ENCODE measurements around the gene SPOUT1. TPM values are rescaled to one million over a fixed set of nuclear protein-coding genes. Genes with fewer than 3 reads are reported as not detected.
"Not testable (repeated sequence)": the region's sequence is repeated elsewhere in the genome, so short reads cannot be mapped to it uniquely, and the experiment has no call there.

Gene SPOUT1
- total and polyA plus RNA-seq, 3 experiments from 2014 or later = 77.3 to 143 (median 137) TPM

GRCh38 chr9:128787659-128788058 lies 41.9 kb downstream of the SPOUT1 start:
- no peaks in the 10 kb centered on the region for H3K27me3 Mint-ChIP-seq
- Histone ChIP-seq H3K36me3 (ENCODE audit: insufficient read depth, low read length) (peaks cover 22% of the 10 kb centered on the region), H3K4me1 (ENCODE audit: insufficient read depth, low read length) (peaks cover 15% of the 10 kb centered on the region), H3K27ac (ENCODE audit: low read depth, low read length) (peak overlapping the region; percentile 65), H3K4me3 (ENCODE audit: low read length) (peak overlapping the region; percentile 51), H3K27me3 (ENCODE audit: insufficient read depth, low read length, poor library complexity, severe bottlenecking) (no peaks in the 10 kb centered on the region), H3K9me3 (ENCODE audit: low read length) (no peaks in the 10 kb centered on the region)
- peaks cover 0 to 46% (median 5%) of the 10 kb centered on the region in 3 donors for H3K36me3 Mint-ChIP-seq
- peaks cover 0 to 2% (median 0%) of the 10 kb centered on the region in 5 donors for H3K9me3 Mint-ChIP-seq
- POLR2A ChIA-PET = interaction anchor here (1.0 to 2.4 kb wide), 3 partner anchors 16 to 30 kb away, joined by 3 to 9 read pairs (median 3); partner anchors contain the start of genes ENDOG and ZER1
- no peak for DNase-seq
- H3K27ac Mint-ChIP-seq = peak overlapping the region; percentile 88 to 98 (median 94)
- peak overlapping the region; percentile 89 to 96 (median 92) for H3K4me3 Mint-ChIP-seq
- CTCF ChIA-PET = interaction anchor here (1.4 to 2.4 kb wide), 3 partner anchors 15 to 31 kb away, joined by 6 to 12 read pairs (median 9); partner anchors contain the start of genes ENDOG and ZER1
- peaks cover 15 to 47% (median 26%) of the 10 kb centered on the region in 3 donors for H3K4me1 Mint-ChIP-seq

- Histone ChIP-seq H3K27me3 (ENCODE audit: insufficient read depth, low read length, poor library complexity, severe bottlenecking) (no peaks in the 10 kb centered on the region), H3K27ac (ENCODE audit: low read depth, low read length) (peak within 1 kb of the TSS; percentile 65), H3K9me3 (ENCODE audit: low read length) (no peaks in the 10 kb centered on the region), H3K4me3 (ENCODE audit: low read length) (peak within 1 kb of the TSS; percentile 51), H3K4me1 (ENCODE audit: insufficient read depth, low read length) (peaks cover 15% of the 10 kb centered on the region), H3K36me3 (ENCODE audit: insufficient read depth, low read length) (peaks cover 15% of the 10 kb centered on the region)
- DNase-seq = peak; percentile 88 to 95 (median 91)
- H3K27me3 Mint-ChIP-seq = no peaks in the 10 kb centered on the region
- H3K27ac Mint-ChIP-seq = peak within 1 kb of the TSS; percentile 88 to 98 (median 94)
- POLR2A ChIA-PET = interaction anchor here (1.2 to 1.6 kb wide), 2 partner anchors 31 to 32 kb away, joined by 3 to 4 read pairs; partner anchors contain the start of gene ENDOG
- peaks cover 0 to 2% (median 0%) of the 10 kb centered on the region in 5 donors for H3K9me3 Mint-ChIP-seq
- H3K36me3 Mint-ChIP-seq = peaks cover 0 to 39% (median 3%) of the 10 kb centered on the region in 3 donors
- CTCF ChIA-PET = interaction anchor here (0.8 to 2.4 kb wide), 3 partner anchors 16 to 31 kb away, joined by 3 to 12 read pairs (median 9); partner anchors contain the start of genes ENDOG and ZER1
- H3K4me3 Mint-ChIP-seq = peak within 1 kb of the TSS; percentile 89 to 96 (median 92)
- H3K4me1 Mint-ChIP-seq = peaks cover 15 to 44% (median 24%) of the 10 kb centered on the region in 3 donors
Observed at GRCh38 chr9:128786681-128787601, 42.7 kb downstream of the SPOUT1 start, which contains the start of gene TBC1D13. TBC1D13 (plus strand) TSS chr9:128787253; CDS start chr9:128787354, 101 bp downstream.

- Histone ChIP-seq H3K9me3 (ENCODE audit: low read length) (no peaks in the 10 kb centered on the region), H3K36me3 (ENCODE audit: insufficient read depth, low read length) (peaks cover under 1% of the 10 kb centered on the region), H3K4me3 (ENCODE audit: low read length) (no peak overlapping the region), H3K4me1 (ENCODE audit: insufficient read depth, low read length) (peaks cover 15% of the 10 kb centered on the region), H3K27me3 (ENCODE audit: insufficient read depth, low read length, poor library complexity, severe bottlenecking) (no peaks in the 10 kb centered on the region), H3K27ac (ENCODE audit: low read depth, low read length) (no peak overlapping the region)
- CTCF ChIA-PET = interaction anchor here (1.5 kb wide), 1 partner anchor 33 kb away, joined by 3 read pairs; the partner anchor contains the start of gene ENDOG
- Mint-ChIP-seq H3K4me3 (peak overlapping the region in 5 of 7 donors; percentile 33 to 67 (median 34)), H3K27me3 (no peaks in the 10 kb centered on the region), H3K36me3 (peaks cover 0 to 24% (median 2%) of the 10 kb centered on the region in 3 donors), H3K9me3 (peaks cover 0 to 2% (median 0%) of the 10 kb centered on the region in 5 donors), H3K4me1 (peaks cover 15 to 37% (median 24%) of the 10 kb centered on the region in 3 donors), H3K27ac (peak overlapping the region in 6 of 8 donors; percentile 23 to 64 (median 52))
- DNase-seq = no peak
- POLR2A ChIA-PET = interaction anchor here (0.5 to 1.6 kb wide), 5 partner anchors 12 to 528 kb away, joined by 3 to 7 read pairs (median 3); partner anchors contain the start of genes ENDOG and ZER1
Observed at GRCh38 chr9:128785427-128785826, 44.2 kb downstream of the SPOUT1 start.

GRCh38 chr9:128782669-128783068 lies 46.9 kb downstream of the SPOUT1 start:
- no peaks in the 10 kb centered on the region for H3K27me3 ChIP-seq (ENCODE audit: insufficient read depth, low read length, poor library complexity, severe bottlenecking)
- H3K4me1 ChIP-seq (ENCODE audit: insufficient read depth, low read length) = peaks cover 7% of the 10 kb centered on the region
- no peak overlapping the region for H3K4me3 ChIP-seq (ENCODE audit: low read length)
- H3K27ac ChIP-seq (ENCODE audit: low read depth, low read length) = no peak overlapping the region
- H3K4me1 Mint-ChIP-seq = peaks cover 3 to 15% (median 5%) of the 10 kb centered on the region in 3 donors
- CTCF ChIA-PET = interaction anchor here (1.5 kb wide), 1 partner anchor 35 kb away, joined by 4 read pairs; no protein-coding TSS in a partner anchor
- DNase-seq = no peak
- no peaks in the 10 kb centered on the region for H3K9me3 ChIP-seq (ENCODE audit: low read length)
- POLR2A ChIA-PET = no interaction called here
- peaks cover 0 to 4% (median 0%) of the 10 kb centered on the region in 3 donors for H3K36me3 Mint-ChIP-seq
- no peak overlapping the region for H3K27ac Mint-ChIP-seq
- H3K36me3 ChIP-seq (ENCODE audit: insufficient read depth, low read length) = no peaks in the 10 kb centered on the region
- peaks cover 0 to 2% (median 0%) of the 10 kb centered on the region in 5 donors for H3K9me3 Mint-ChIP-seq
- no peaks in the 10 kb centered on the region for H3K27me3 Mint-ChIP-seq
- peak overlapping the region in 1 of 7 donors; percentile 13 for H3K4me3 Mint-ChIP-seq

- H3K9me3 Mint-ChIP-seq = peaks cover 0 to 2% (median 0%) of the 10 kb centered on the region in 5 donors
- Histone ChIP-seq H3K27ac (ENCODE audit: low read depth, low read length) (no peak overlapping the region), H3K27me3 (ENCODE audit: insufficient read depth, low read length, poor library complexity, severe bottlenecking) (no peaks in the 10 kb centered on the region), H3K4me3 (ENCODE audit: low read length) (no peak overlapping the region), H3K9me3 (ENCODE audit: low read length) (no peaks in the 10 kb centered on the region), H3K4me1 (ENCODE audit: insufficient read depth, low read length) (peaks cover 2% of the 10 kb centered on the region), H3K36me3 (ENCODE audit: insufficient read depth, low read length) (no peaks in the 10 kb centered on the region)
- no peak for DNase-seq
- no peak overlapping the region for H3K4me3 Mint-ChIP-seq
- H3K27me3 Mint-ChIP-seq = no peaks in the 10 kb centered on the region
- H3K27ac Mint-ChIP-seq = peak overlapping the region in 1 of 8 donors; percentile 29
- POLR2A ChIA-PET = interaction anchor here (0.6 kb wide), 2 partner anchors 24 to 35 kb away, joined by 3 read pairs; no protein-coding TSS in a partner anchor
- peaks cover 0 to 3% (median 0%) of the 10 kb centered on the region in 3 donors for H3K4me1 Mint-ChIP-seq
- CTCF ChIA-PET = interaction anchor here (1.5 kb wide), 1 partner anchor 36 kb away, joined by 4 read pairs; no protein-coding TSS in a partner anchor
- H3K36me3 Mint-ChIP-seq = no peaks in the 10 kb centered on the region
Observed at GRCh38 chr9:128781187-128782070, 48.2 kb downstream of the SPOUT1 start.

GRCh38 chr9:128780093-128780492 lies 49.5 kb downstream of the SPOUT1 start:
- H3K27ac ChIP-seq (ENCODE audit: low read depth, low read length); H3K36me3 Mint-ChIP-seq; H3K4me3 Mint-ChIP-seq; POLR2A ChIA-PET; H3K27me3 ChIP-seq (ENCODE audit: insufficient read depth, low read length, poor library complexity, severe bottlenecking); H3K9me3 ChIP-seq (ENCODE audit: low read length); CTCF ChIA-PET; H3K4me1 ChIP-seq (ENCODE audit: insufficient read depth, low read length); H3K4me3 ChIP-seq (ENCODE audit: low read length); H3K36me3 ChIP-seq (ENCODE audit: insufficient read depth, low read length); H3K27me3 Mint-ChIP-seq; H3K9me3 Mint-ChIP-seq; H3K4me1 Mint-ChIP-seq; H3K27ac Mint-ChIP-seq; DNase-seq: not testable (repeated sequence)

GRCh38 chr9:128774804-128775203 lies 54.8 kb downstream of the SPOUT1 start:
- POLR2A ChIA-PET = no interaction called here
- Histone ChIP-seq H3K9me3 (ENCODE audit: low read length) (no peaks in the 10 kb centered on the region), H3K4me1 (ENCODE audit: insufficient read depth, low read length) (peaks cover 15% of the 10 kb centered on the region), H3K27me3 (ENCODE audit: insufficient read depth, low read length, poor library complexity, severe bottlenecking) (no peaks in the 10 kb centered on the region), H3K36me3 (ENCODE audit: insufficient read depth, low read length) (no peaks in the 10 kb centered on the region), H3K4me3 (ENCODE audit: low read length) (no peak overlapping the region), H3K27ac (ENCODE audit: low read depth, low read length) (no peak overlapping the region)
- Mint-ChIP-seq H3K27me3 (no peaks in the 10 kb centered on the region), H3K9me3 (peaks cover 0 to 3% (median 1%) of the 10 kb centered on the region in 5 donors), H3K4me3 (no peak overlapping the region), H3K36me3 (peaks cover 0 to 7% (median 2%) of the 10 kb centered on the region in 3 donors), H3K4me1 (peaks cover 15 to 18% (median 16%) of the 10 kb centered on the region in 3 donors), H3K27ac (peak overlapping the region in 1 of 8 donors; percentile 75)
- DNase-seq = no peak
- CTCF ChIA-PET = no interaction called here
